IMR-90 (cell line): Measurements from ENCODE around the gene UPP2. TPM values are rescaled to one million over a fixed set of nuclear protein-coding genes. Genes with fewer than 3 reads are reported as not detected.

ENCODE experiments used
- ATAC-seq: fragments of 200-7000 bp; cut with Tn5 transposase; 2 replicates; pipeline ENCODE4 v1.9.1; 2020; ENCODE audit warnings: low read depth, mild to moderate bottlenecking, moderate library complexity
- BruUV-seq: library from RNA; stranded (reverse); fragments of 400-500 nt; replicated peaks from 2 replicates; lab custom pipeline; 2021; lab: Mats Ljungman, UMichigan
- CTCF ChIA-PET: fragments of 300-600 bp; formaldehyde crosslinking; extraction: SDS; loops from one replicate; lab custom pipeline; 2021; ENCODE audit warnings: antibody characterized with exemption; lab: Yijun Ruan, JAX
- POLR2A ChIA-PET: fragments of 300-600 bp; sonication (Branson Sonifier 250); formaldehyde crosslinking; loops from one replicate; lab custom pipeline; 2022; ENCODE audit warnings: antibody characterized with exemption; ENCODE audit not compliant: unreplicated experiment; lab: Charles Lee
- DNase-seq: peaks from one replicate; pipeline ENCODE4 v3.0.0; 2013
- H2AFZ ChIP-seq: replicated peaks from 2 replicates; pipeline ENCODE3; 2013; ENCODE audit warnings: low read length, mild to moderate bottlenecking; ENCODE audit not compliant: poor library complexity
- H2AK5ac ChIP-seq: 2 replicates; pipeline ENCODE4 v1.6.1; 2013; ENCODE audit warnings: low read depth, low read length, inconsistent platforms
- H2AK9ac ChIP-seq: replicated peaks from 2 replicates; pipeline ENCODE3; 2013; ENCODE audit warnings: mild to moderate bottlenecking, low read depth, low read length, moderate library complexity; ENCODE audit not compliant: poor library complexity
- H2BK120ac ChIP-seq: 2 replicates; pipeline ENCODE4 v1.6.1; 2013; ENCODE audit warnings: low read depth, low read length, inconsistent platforms
- H2BK15ac ChIP-seq: 3 replicates; pipeline ENCODE4 v1.6.1; 2013; ENCODE audit warnings: low read depth, low read length, inconsistent platforms
- H2BK20ac ChIP-seq: 2 replicates; pipeline ENCODE4 v1.6.1; 2013; ENCODE audit warnings: low read depth, mild to moderate bottlenecking, inconsistent platforms, low read length, moderate library complexity
- H2BK5ac ChIP-seq: 2 replicates; pipeline ENCODE4 v1.6.1; 2013; ENCODE audit warnings: mild to moderate bottlenecking, low read depth, low read length, inconsistent platforms; ENCODE audit not compliant: poor library complexity, severe bottlenecking
- H3K14ac ChIP-seq: replicated peaks from 2 replicates; pipeline ENCODE4 v1.6.1; 2013; ENCODE audit warnings: low read depth, low read length, inconsistent platforms
- H3K18ac ChIP-seq: 2 replicates; pipeline ENCODE4 v1.6.1; 2013; ENCODE audit warnings: low read depth, low read length, control low read depth
- H3K23ac ChIP-seq: 2 replicates; pipeline ENCODE4 v1.6.1; 2013; ENCODE audit warnings: low read depth, low read length, inconsistent platforms
- H3K27ac ChIP-seq: 2 replicates; pipeline ENCODE4 v1.5.1; 2013; ENCODE audit warnings: mild to moderate bottlenecking, control low read depth, low read length; ENCODE audit not compliant: insufficient read depth
- H3K27me3 ChIP-seq: 2 replicates; pipeline ENCODE4 v1.6.1; 2013; ENCODE audit warnings: low read length; ENCODE audit not compliant: control insufficient read depth, insufficient read depth
- H3K36me3 ChIP-seq: 2 replicates; pipeline ENCODE4 v1.6.1; 2013; ENCODE audit warnings: low read length, mixed read lengths; ENCODE audit not compliant: control insufficient read depth, insufficient read depth
- H3K4ac ChIP-seq: 2 replicates; pipeline ENCODE4 v1.6.1; 2013; ENCODE audit warnings: low read depth, low read length, inconsistent platforms
- H3K4me1 ChIP-seq: 2 replicates; pipeline ENCODE4 v1.6.1; 2013; ENCODE audit warnings: low read length, mixed read lengths; ENCODE audit not compliant: control insufficient read depth, insufficient read depth
- H3K4me2 ChIP-seq: 2 replicates; pipeline ENCODE4 v1.6.1; 2013; ENCODE audit warnings: low read depth, mild to moderate bottlenecking, control low read depth, low read length, moderate library complexity
- H3K4me3 ChIP-seq: 2 replicates; pipeline ENCODE4 v1.5.1; 2013; ENCODE audit warnings: low read depth, mild to moderate bottlenecking, control low read depth, low read length, moderate library complexity; ENCODE audit not compliant: insufficient read depth
- H3K56ac ChIP-seq: 2 replicates; pipeline ENCODE4 v1.6.1; 2013; ENCODE audit warnings: low read length, inconsistent platforms; ENCODE audit not compliant: insufficient read depth; ENCODE audit errors: extremely low read depth
- H3K79me1 ChIP-seq, 2 experiments: 2 replicates each; pipeline ENCODE4 v1.6.1; 2013; ENCODE audit warnings: low read length in 2 of 2, inconsistent platforms in 1 of 2, low read depth in 1 of 2
- H3K9ac ChIP-seq: 2 replicates; pipeline ENCODE4 v1.6.1; 2013; ENCODE audit warnings: low read depth, low read length, control low read depth
- H3K9me1 ChIP-seq: 2 replicates; pipeline ENCODE4 v1.6.1; 2013; ENCODE audit warnings: low read length, inconsistent platforms; ENCODE audit not compliant: insufficient read depth
- H3K9me3 ChIP-seq: 2 replicates; pipeline ENCODE4 v1.6.1; 2013; ENCODE audit warnings: low read length; ENCODE audit not compliant: control insufficient read depth, insufficient read depth
- H4K20me1 ChIP-seq: 2 replicates; pipeline ENCODE4 v1.6.1; 2013; ENCODE audit warnings: low read length, inconsistent platforms; ENCODE audit not compliant: insufficient read depth
- H4K5ac ChIP-seq: 2 replicates; pipeline ENCODE4 v1.6.1; 2013; ENCODE audit warnings: mild to moderate bottlenecking, low read depth, low read length, control low read depth
- H4K8ac ChIP-seq, 2 experiments: 2 replicates each; pipeline ENCODE4 v1.6.1; 2013; ENCODE audit warnings: low read depth in 2 of 2, low read length in 2 of 2, control low read depth in 1 of 2, inconsistent platforms in 1 of 2
- H4K91ac ChIP-seq: 2 replicates; pipeline ENCODE4 v1.6.1; 2013; ENCODE audit warnings: low read depth, low read length, inconsistent platforms; ENCODE audit not compliant: insufficient read depth
- BHLHE40 ChIP-seq: fragments of 150-350 bp; IDR thresholded peaks from 2 replicates; pipeline ENCODE4 v1.6.1; 2016; ENCODE audit warnings: mild to moderate bottlenecking, low read depth, low read length
- CHD1 ChIP-seq: IDR thresholded peaks from 2 replicates; pipeline ENCODE4 v1.6.1; 2012; ENCODE audit warnings: low read depth, low read length, improper control_type of control experiment
- FOS ChIP-seq: fragments of 150-350 bp; IDR thresholded peaks from 2 replicates; pipeline ENCODE4 v1.6.1; 2016; ENCODE audit warnings: low read depth, low read length
- MAZ ChIP-seq: IDR thresholded peaks from 2 replicates; pipeline ENCODE4 v1.6.1; 2012; ENCODE audit warnings: low read depth, mild to moderate bottlenecking, low read length, improper control_type of control experiment, moderate library complexity, borderline replicate concordance
- MXI1 ChIP-seq: IDR thresholded peaks from 2 replicates; pipeline ENCODE4 v1.6.1; 2012; ENCODE audit warnings: low read depth, mild to moderate bottlenecking, low read length, moderate library complexity, borderline replicate concordance
- NFE2L2 ChIP-seq: fragments of 150-350 bp; IDR thresholded peaks from 2 replicates; pipeline ENCODE4 v1.6.1; 2016; ENCODE audit warnings: low read depth, mild to moderate bottlenecking, low read length
- POLR2A ChIP-seq: IDR thresholded peaks from 2 replicates; pipeline ENCODE4 v1.6.1; 2012; ENCODE audit warnings: mild to moderate bottlenecking, low read depth, low read length
- RAD21 ChIP-seq: IDR thresholded peaks from 2 replicates; pipeline ENCODE4 v1.6.1; 2012; ENCODE audit warnings: low read length, improper control_type of control experiment
- SMC3 ChIP-seq: fragments of 150-350 bp; IDR thresholded peaks from 2 replicates; pipeline ENCODE4 v1.6.1; 2016; ENCODE audit warnings: low read depth, mild to moderate bottlenecking, antibody characterized with exemption, low read length, moderate library complexity
- WGBS, 2 experiments: methylation state at CpG; one replicate each; pipeline versions ENCODE4 v1.1.5 to v1.1.7; 2013; ENCODE audit warnings: missing lambda C conversion rate in 2 of 2; ENCODE audit not compliant: insufficient read length in 1 of 2; ENCODE audit errors: extremely low coverage in 2 of 2; 5-methylcytosine and 5-hydroxymethylcytosine counted together
- dilution Hi-C: fragments of 300-500 bp; cut with HindIII; formaldehyde crosslinking; loops from one replicate; pipeline ENCODE4 v1.14.3; 2018; ENCODE audit warnings: low sequenced_read_pairs; ENCODE audit not compliant: unreplicated experiment
- in situ Hi-C: fragments of 300-500 bp; cut with MboI; formaldehyde crosslinking; loops from 3 replicates; pipeline ENCODE4 v1.14.3; 2019; ENCODE audit warnings: low sequenced_read_pairs, inconsistent platforms, mixed read lengths
- intact Hi-C: fragments of 100-400 bp; cut with micrococcal nuclease; formaldehyde crosslinking; loops from 2 replicates; pipeline ENCODE4 v1.10.0; 2022
- polyA plus RNA-seq, 3 experiments: library from polyadenylated mRNA; depleted of rRNA; stranded (reverse); fragments of >200 nt; gene quantifications; 2 replicates each; pipeline ENCODE4 v1.2.3, GENCODE V29; 2012; ENCODE audit warnings: low replicate concordance in 1 of 3
- total RNA-seq: library from RNA; depleted of rRNA; stranded (reverse); fragments of >200 nt; gene quantifications from 2 replicates; pipeline ENCODE4 v1.2.3, GENCODE V29; 2012
- TF ChIP-seq, protein P1 (sequence below): conservative IDR thresholded peaks from 2 replicates; pipeline ENCODE4 v1.5.1; 2012; ENCODE audit warnings: mild to moderate bottlenecking, low read depth, low read length, improper control_type of control experiment
- TF ChIP-seq, protein P2 (sequence below): fragments of 150-350 bp; IDR thresholded peaks from 2 replicates; pipeline ENCODE4 v1.6.1; 2017; ENCODE audit warnings: mild to moderate bottlenecking, antibody characterized with exemption, low read length, low read depth

Gene UPP2
- total and polyA plus RNA-seq, 2 of the 4 experiments (the other 2 are of a cell fraction): not detected

DNA sequence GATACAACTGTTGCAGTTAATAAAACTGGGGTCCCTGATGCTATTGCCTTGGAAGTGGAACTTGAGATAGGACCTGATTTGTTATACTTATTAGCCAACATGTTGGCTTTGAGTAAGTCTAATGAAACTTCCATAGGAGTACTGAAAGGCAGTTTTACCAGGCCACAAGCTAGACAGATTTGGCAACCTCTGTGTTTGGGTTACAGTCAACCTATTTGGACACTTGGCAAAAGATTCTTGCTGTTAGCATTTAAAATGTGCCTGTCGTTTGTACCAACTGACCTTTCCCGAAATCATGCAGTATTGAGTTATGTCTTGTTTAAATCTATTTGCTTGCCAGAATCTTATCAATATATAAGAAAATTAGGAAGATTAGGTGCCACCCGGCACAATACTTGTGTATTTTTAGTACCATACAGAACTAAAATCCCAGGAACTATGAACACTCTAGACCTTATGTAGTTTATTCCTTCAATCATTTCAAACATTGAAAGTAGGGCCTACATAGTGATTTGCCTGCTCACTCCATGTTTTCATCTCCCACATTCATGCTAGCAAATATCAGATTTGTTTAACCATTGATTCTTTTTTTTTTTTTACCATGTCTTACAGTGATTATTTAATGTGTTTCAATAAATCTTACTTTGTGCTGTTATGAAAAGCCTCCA lies 35.5 kb upstream of the UPP2 start:
- H3K18ac ChIP-seq: no peak overlapping the region
- no peak overlapping the region for H3K27ac ChIP-seq
- ChIA-PET POLR2A (no interaction called here), CTCF (no interaction called here)
- no peak overlapping the region for H2AK9ac ChIP-seq
- dilution Hi-C loops: no loop called here
- no peaks in the 10 kb centered on the region for H3K27me3 ChIP-seq
- no TSS peak for BruUV-seq
- H2BK20ac ChIP-seq: no peak overlapping the region
- no peak overlapping the region for H3K4me2 ChIP-seq
- H3K9me1 ChIP-seq: no peaks in the 10 kb centered on the region
- no peak overlapping the region for H4K5ac ChIP-seq
- DNase-seq (no peak), ATAC-seq (no peak)
- H3K4me1 ChIP-seq: no peaks in the 10 kb centered on the region
- H2BK5ac ChIP-seq: no peak overlapping the region
- H2AK5ac ChIP-seq: no peak overlapping the region
- H2BK15ac ChIP-seq: no peak overlapping the region
- H3K4ac ChIP-seq: no peak overlapping the region
- no peak overlapping the region for H3K4me3 ChIP-seq
- TF ChIP-seq, protein P1, sequence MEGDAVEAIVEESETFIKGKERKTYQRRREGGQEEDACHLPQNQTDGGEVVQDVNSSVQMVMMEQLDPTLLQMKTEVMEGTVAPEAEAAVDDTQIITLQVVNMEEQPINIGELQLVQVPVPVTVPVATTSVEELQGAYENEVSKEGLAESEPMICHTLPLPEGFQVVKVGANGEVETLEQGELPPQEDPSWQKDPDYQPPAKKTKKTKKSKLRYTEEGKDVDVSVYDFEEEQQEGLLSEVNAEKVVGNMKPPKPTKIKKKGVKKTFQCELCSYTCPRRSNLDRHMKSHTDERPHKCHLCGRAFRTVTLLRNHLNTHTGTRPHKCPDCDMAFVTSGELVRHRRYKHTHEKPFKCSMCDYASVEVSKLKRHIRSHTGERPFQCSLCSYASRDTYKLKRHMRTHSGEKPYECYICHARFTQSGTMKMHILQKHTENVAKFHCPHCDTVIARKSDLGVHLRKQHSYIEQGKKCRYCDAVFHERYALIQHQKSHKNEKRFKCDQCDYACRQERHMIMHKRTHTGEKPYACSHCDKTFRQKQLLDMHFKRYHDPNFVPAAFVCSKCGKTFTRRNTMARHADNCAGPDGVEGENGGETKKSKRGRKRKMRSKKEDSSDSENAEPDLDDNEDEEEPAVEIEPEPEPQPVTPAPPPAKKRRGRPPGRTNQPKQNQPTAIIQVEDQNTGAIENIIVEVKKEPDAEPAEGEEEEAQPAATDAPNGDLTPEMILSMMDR: no peak
- no peak for TF ChIP-seq POLR2A
- no peak for TF ChIP-seq NFE2L2
- no peak for TF ChIP-seq RAD21
- TF ChIP-seq SMC3: no peak
- TF ChIP-seq FOS: no peak
- TF ChIP-seq MXI1: no peak
- TF ChIP-seq CHD1: no peak
- no peak for TF ChIP-seq MAZ
- TF ChIP-seq, protein P2, sequence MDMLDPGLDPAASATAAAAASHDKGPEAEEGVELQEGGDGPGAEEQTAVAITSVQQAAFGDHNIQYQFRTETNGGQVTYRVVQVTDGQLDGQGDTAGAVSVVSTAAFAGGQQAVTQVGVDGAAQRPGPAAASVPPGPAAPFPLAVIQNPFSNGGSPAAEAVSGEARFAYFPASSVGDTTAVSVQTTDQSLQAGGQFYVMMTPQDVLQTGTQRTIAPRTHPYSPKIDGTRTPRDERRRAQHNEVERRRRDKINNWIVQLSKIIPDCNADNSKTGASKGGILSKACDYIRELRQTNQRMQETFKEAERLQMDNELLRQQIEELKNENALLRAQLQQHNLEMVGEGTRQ: no peak
- TF ChIP-seq BHLHE40: no peak
- H3K23ac ChIP-seq: no peak overlapping the region
- no peak overlapping the region for H4K91ac ChIP-seq
- no peak overlapping the region for H2BK120ac ChIP-seq
- intact Hi-C loops: no loop called here
- no peak overlapping the region for H4K8ac ChIP-seq
- H3K36me3 ChIP-seq: no peaks in the 10 kb centered on the region
- no peak overlapping the region for H3K56ac ChIP-seq
- WGBS, 2 experiments: no CpG with 5 or more reads among the region's 3 CpGs
- no peaks in the 10 kb centered on the region for H3K9me3 ChIP-seq
- no peaks in the 10 kb centered on the region for H3K79me1 ChIP-seq
- H4K20me1 ChIP-seq: no peaks in the 10 kb centered on the region
- H3K9ac ChIP-seq: no peak overlapping the region
- H3K14ac ChIP-seq: no peak overlapping the region
- in situ Hi-C loops: no loop called here
- no peak overlapping the region for H2AFZ ChIP-seq
